ENCODE results near the gene DYNC2I2.

Gene DYNC2I2

DNA sequence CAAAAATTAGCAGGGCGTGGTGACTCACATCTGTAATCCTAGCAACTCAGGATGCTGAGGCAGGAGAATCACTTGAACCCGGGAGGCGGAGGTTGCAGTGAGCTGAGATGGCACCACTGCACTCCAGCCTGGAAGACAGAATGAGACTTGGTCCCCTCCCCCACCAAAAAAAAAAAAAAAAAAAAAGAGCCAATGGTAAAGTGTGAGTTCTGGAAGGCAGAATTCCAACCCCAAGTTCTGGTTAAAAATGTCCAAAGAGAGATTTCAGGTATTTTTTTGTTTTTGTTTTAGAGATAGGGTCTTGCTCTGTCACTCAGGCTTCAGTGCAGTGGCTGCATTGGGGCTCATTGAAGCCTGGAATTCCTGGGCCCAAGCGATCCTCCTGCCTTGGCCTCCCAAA lies 30.8 kb upstream of the DYNC2I2 start:
- Histone ChIP-seq H3K9ac (ENCODE audit: low read length) (peak overlapping the region; percentile 96), H3K36me3 (ENCODE audit: low read length) (peaks cover 21% of the 10 kb centered on the region), H3K27me3 (ENCODE audit: low read length) (no peaks in the 10 kb centered on the region), H3K4me2 (ENCODE audit: low read depth, low read length, poor library complexity, severe bottlenecking) (peak overlapping the region; percentile 74), H4K20me1 (ENCODE audit: low read depth, low read length) (peaks cover 12% of the 10 kb centered on the region), H2AFZ (ENCODE audit: low read depth, low read length, severe bottlenecking) (no peak overlapping the region), H3K27ac (ENCODE audit: low read depth, low read length) (peak overlapping the region; percentile 97), H3F3A (ENCODE audit: insufficient read depth) (peaks cover 59% of the 10 kb centered on the region), H3K79me2 (ENCODE audit: insufficient read depth, low read length) (peaks cover 81% of the 10 kb centered on the region), H3K4me3 (ENCODE audit: insufficient read depth, low read length, poor library complexity, severe bottlenecking) (peak overlapping the region; percentile 45), H3K9me2 (replicated peaks; ENCODE audit: insufficient read depth, low read length) (no peaks in the 10 kb centered on the region), H3K9me3 (ENCODE audit: insufficient read depth, low read length) (no peaks in the 10 kb centered on the region)
- TF ChIP-seq, protein P1, sequence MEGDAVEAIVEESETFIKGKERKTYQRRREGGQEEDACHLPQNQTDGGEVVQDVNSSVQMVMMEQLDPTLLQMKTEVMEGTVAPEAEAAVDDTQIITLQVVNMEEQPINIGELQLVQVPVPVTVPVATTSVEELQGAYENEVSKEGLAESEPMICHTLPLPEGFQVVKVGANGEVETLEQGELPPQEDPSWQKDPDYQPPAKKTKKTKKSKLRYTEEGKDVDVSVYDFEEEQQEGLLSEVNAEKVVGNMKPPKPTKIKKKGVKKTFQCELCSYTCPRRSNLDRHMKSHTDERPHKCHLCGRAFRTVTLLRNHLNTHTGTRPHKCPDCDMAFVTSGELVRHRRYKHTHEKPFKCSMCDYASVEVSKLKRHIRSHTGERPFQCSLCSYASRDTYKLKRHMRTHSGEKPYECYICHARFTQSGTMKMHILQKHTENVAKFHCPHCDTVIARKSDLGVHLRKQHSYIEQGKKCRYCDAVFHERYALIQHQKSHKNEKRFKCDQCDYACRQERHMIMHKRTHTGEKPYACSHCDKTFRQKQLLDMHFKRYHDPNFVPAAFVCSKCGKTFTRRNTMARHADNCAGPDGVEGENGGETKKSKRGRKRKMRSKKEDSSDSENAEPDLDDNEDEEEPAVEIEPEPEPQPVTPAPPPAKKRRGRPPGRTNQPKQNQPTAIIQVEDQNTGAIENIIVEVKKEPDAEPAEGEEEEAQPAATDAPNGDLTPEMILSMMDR (IDR thresholded peaks at IDR 0.05; ENCODE audit: insufficient read depth, low read length, poor library complexity, severe bottlenecking): no peak
- TF ChIP-seq EZH2phosphoT487 (conservative IDR thresholded peaks at IDR 0.05; ENCODE audit: low read length): no peak

DNA sequence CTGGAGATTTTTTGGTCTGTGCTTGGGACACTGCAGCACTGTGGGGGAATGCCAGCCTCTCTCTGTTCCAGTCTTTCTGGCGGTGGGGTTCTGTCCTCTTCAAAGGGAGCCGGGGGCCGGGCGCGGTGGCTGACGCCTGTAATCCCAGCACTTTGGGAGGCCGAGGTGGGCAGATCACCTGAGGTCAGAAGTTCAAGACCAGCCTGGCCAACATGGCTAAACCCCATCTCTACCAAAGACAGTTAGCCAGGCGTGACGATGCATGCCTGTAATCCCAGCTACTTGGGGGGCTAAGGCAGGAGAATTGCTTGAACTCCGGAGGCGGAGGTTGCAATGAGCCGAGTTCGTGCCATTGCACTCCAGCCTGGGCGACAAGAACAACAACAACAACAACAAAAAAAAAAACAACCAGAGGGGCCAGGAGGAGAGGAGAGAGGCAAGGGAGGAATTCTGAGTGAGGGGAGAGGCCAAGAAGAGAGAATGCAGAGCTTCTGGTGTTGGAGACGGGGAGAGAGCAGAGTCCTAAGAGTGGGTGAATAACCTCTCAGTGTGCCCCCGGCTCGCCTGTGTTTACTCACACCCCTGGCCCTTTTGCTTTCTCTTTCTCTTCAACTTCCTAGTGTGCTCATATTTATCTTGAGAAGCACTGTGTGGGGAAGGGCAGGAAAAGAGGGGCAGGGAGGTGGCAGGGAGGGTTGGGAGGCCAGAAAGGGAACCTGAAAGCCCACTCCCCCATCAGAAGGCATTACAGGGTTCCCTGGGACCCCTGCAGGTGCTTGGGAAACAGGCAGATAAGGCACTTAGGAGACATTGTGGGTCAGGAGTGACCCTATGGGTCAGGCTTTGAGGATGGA lies 29.2 kb upstream of the DYNC2I2 start:
- Histone ChIP-seq H4K20me1 (ENCODE audit: low read depth, low read length) (peaks cover 4% of the 10 kb centered on the region; the same call in 1 of the 2 replicates), H3K4me3 (ENCODE audit: insufficient read depth, low read length, poor library complexity, severe bottlenecking) (peak overlapping the region; percentile 82), H3K27ac (ENCODE audit: low read depth, low read length) (peak overlapping the region; percentile 97), H3F3A (ENCODE audit: insufficient read depth) (peaks cover 55% of the 10 kb centered on the region), H3K4me2 (ENCODE audit: low read depth, low read length, poor library complexity, severe bottlenecking) (peak overlapping the region; percentile 74), H3K27me3 (ENCODE audit: low read length) (no peaks in the 10 kb centered on the region), H3K9me2 (replicated peaks; ENCODE audit: insufficient read depth, low read length) (no peaks in the 10 kb centered on the region), H3K36me3 (ENCODE audit: low read length) (peaks cover 6% of the 10 kb centered on the region), H3K9ac (ENCODE audit: low read length) (peak overlapping the region; percentile 96), H2AFZ (ENCODE audit: low read depth, low read length, severe bottlenecking) (no peak overlapping the region), H3K79me2 (ENCODE audit: insufficient read depth, low read length) (peaks cover 71% of the 10 kb centered on the region), H3K9me3 (ENCODE audit: insufficient read depth, low read length) (no peaks in the 10 kb centered on the region)
- no peak for TF ChIP-seq EZH2phosphoT487 (conservative IDR thresholded peaks at IDR 0.05; ENCODE audit: low read length)

DNA sequence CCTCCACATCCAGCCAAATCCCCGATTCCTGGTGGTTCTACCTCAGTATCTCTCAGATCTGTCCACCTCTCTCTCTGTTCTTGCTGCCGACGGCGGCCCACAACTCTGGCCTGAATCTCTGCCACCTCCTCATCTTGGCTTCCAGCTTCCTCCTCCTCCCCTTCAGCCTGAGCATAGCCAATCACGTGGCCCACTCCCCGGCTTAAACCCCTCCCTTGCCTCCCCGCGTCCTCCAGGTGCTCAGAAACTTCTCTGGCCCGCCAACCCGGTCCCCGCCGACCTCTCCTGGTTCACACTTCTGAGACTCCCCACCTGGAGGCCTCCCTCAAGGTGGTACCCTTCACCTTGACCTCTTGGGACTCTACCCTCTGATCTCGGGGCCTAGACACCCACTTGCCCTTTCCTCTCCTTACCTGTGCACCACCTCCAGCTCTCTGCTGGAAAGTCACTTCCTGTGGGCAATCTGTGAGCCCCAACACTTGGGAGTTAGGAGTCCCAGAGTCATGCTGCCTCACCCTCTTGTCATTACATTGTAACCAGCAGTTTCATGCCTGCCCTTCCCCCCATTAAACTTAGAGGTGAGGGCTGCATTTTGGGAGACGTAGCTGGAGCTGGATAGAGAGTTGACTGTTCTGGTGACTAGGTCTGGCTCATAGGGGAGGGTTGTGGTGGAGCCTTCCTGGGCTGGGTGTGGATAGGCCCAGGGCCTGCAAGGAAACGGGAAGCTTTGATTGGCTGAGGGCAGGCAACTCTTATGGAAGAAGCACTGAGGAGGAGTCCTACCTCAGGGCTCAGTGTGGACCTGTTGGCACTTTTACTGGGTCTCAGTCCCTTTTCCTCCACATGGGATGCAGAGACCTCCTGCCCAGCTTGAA lies 27.9 kb upstream of the DYNC2I2 start:
- H4K20me1 ChIP-seq (ENCODE audit: low read depth, low read length): no peaks in the 10 kb centered on the region
- peaks cover 62% of the 10 kb centered on the region for H3K79me2 ChIP-seq (ENCODE audit: insufficient read depth, low read length)
- H2AFZ ChIP-seq (ENCODE audit: low read depth, low read length, severe bottlenecking): no peak overlapping the region
- no peaks in the 10 kb centered on the region for H3K9me2 ChIP-seq (replicated peaks; ENCODE audit: insufficient read depth, low read length)
- no peak for TF ChIP-seq EZH2phosphoT487 (conservative IDR thresholded peaks at IDR 0.05; ENCODE audit: low read length)
- TF ChIP-seq, protein P1 (IDR thresholded peaks at IDR 0.05; ENCODE audit: insufficient read depth, low read length, poor library complexity, severe bottlenecking): no peak
- peaks cover 48% of the 10 kb centered on the region for H3F3A ChIP-seq (ENCODE audit: insufficient read depth)
- no peaks in the 10 kb centered on the region for H3K9me3 ChIP-seq (ENCODE audit: insufficient read depth, low read length)
- no peaks in the 10 kb centered on the region for H3K27me3 ChIP-seq (ENCODE audit: low read length)
- H3K4me3 ChIP-seq (ENCODE audit: insufficient read depth, low read length, poor library complexity, severe bottlenecking): peak overlapping the region; percentile 82
- peak overlapping the region; percentile 97 for H3K27ac ChIP-seq (ENCODE audit: low read depth, low read length)
- peak overlapping the region; percentile 96 for H3K9ac ChIP-seq (ENCODE audit: low read length)
- no peaks in the 10 kb centered on the region for H3K36me3 ChIP-seq (ENCODE audit: low read length)
- peak overlapping the region; percentile 74 for H3K4me2 ChIP-seq (ENCODE audit: low read depth, low read length, poor library complexity, severe bottlenecking)
